Sigmoid colon (tissue), 4 donors: ENCODE measurements around the gene LTBP1.

Experiments
- EP300 ChIP-seq, 4 donors: sonication (generic); formaldehyde crosslinking; IDR thresholded peaks; one replicate each; pipeline ENCODE4 v1.6.1; 2017; ENCODE audit warnings: antibody characterized with exemption in 4 of 4
- POLR2A ChIP-seq, 2 donors: fragments of 450-650 bp; IDR thresholded peaks; one replicate each; pipeline ENCODE4 v1.6.1; 2016; ENCODE audit warnings: antibody characterized with exemption in 2 of 2, mild to moderate bottlenecking in 2 of 2, moderate library complexity in 2 of 2
- TF ChIP-seq, protein P1 (sequence below), 4 experiments: fragments of 450-650 bp in 3 of 4; fragments of 200-600 bp in 1 of 4; IDR thresholded peaks; one replicate each; pipeline ENCODE4 v1.5.1; 2016 to 2019; ENCODE audit warnings: antibody characterized with exemption in 4 of 4, mild to moderate bottlenecking in 3 of 4, moderate library complexity in 2 of 4

GRCh38 chr2:32910883-32911598 is 35.7 kb upstream of the LTBP1 start:
- TF ChIP-seq, protein P1, sequence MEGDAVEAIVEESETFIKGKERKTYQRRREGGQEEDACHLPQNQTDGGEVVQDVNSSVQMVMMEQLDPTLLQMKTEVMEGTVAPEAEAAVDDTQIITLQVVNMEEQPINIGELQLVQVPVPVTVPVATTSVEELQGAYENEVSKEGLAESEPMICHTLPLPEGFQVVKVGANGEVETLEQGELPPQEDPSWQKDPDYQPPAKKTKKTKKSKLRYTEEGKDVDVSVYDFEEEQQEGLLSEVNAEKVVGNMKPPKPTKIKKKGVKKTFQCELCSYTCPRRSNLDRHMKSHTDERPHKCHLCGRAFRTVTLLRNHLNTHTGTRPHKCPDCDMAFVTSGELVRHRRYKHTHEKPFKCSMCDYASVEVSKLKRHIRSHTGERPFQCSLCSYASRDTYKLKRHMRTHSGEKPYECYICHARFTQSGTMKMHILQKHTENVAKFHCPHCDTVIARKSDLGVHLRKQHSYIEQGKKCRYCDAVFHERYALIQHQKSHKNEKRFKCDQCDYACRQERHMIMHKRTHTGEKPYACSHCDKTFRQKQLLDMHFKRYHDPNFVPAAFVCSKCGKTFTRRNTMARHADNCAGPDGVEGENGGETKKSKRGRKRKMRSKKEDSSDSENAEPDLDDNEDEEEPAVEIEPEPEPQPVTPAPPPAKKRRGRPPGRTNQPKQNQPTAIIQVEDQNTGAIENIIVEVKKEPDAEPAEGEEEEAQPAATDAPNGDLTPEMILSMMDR (IDR thresholded peaks at IDR 0.05), result no peak
- TF ChIP-seq POLR2A (IDR thresholded peaks at IDR 0.05), result no peak
- no peak for TF ChIP-seq EP300 (IDR thresholded peaks at IDR 0.05)
